ENCODE data around the gene NCAPG.
"Not testable (repeated sequence)": the region's sequence is repeated elsewhere in the genome, so short reads cannot be mapped to it uniquely, and the experiment has no call there.

The NCAPG gene

GRCh38 chr4:17805580-17806155 is 5.1 kb upstream of the NCAPG start:
- DNase-seq = no peak

GRCh38 chr4:17807446-17807845 is 3.3 kb upstream of the NCAPG start:
- DNase-seq = no peak

GRCh38 chr4:17809667-17810066 is 1.1 kb upstream of the NCAPG start:
- no peak for DNase-seq

- no peak for DNase-seq
Observed at GRCh38 chr4:17811078-17811603, 362 bp downstream of the NCAPG start.

- no peak for DNase-seq
Observed at GRCh38 chr4:17812125-17812524, 1.3 kb downstream of the NCAPG start.

- no peak for DNase-seq
Observed at GRCh38 chr4:17812801-17813200, 2.0 kb downstream of the NCAPG start.

GRCh38 chr4:17814140-17814539 is 3.4 kb downstream of the NCAPG start:
- no peak for DNase-seq

- no peak for DNase-seq
Observed at GRCh38 chr4:17816142-17816541, 5.4 kb downstream of the NCAPG start.

GRCh38 chr4:17817027-17817426 is 6.2 kb downstream of the NCAPG start:
- peak; percentile 22 for DNase-seq

GRCh38 chr4:17823871-17824669 is 13.3 kb downstream of the NCAPG start:
- no peak for DNase-seq

GRCh38 chr4:17846266-17846665 is 35.5 kb downstream of the NCAPG start:
- no peak for DNase-seq

GRCh38 chr4:17850295-17850694 is 39.5 kb downstream of the NCAPG start:
- DNase-seq = not testable (repeated sequence)

- DNase-seq = no peak
Observed at GRCh38 chr4:17851959-17852358, 41.2 kb downstream of the NCAPG start.

GRCh38 chr4:17854036-17854435 is 43.3 kb downstream of the NCAPG start:
- DNase-seq = no peak

GRCh38 chr4:17859793-17860406 is 49.1 kb downstream of the NCAPG start:
- DNase-seq = no peak

GRCh38 chr4:17861906-17862305 is 51.1 kb downstream of the NCAPG start:
- DNase-seq = not testable (repeated sequence)

GRCh38 chr4:17865866-17866363 is 55.1 kb downstream of the NCAPG start:
- no peak for DNase-seq

- DNase-seq = no peak
Observed at GRCh38 chr4:17866810-17867209, 56.0 kb downstream of the NCAPG start.

GRCh38 chr4:17867276-17867675 is 56.5 kb downstream of the NCAPG start:
- no peak for DNase-seq

GRCh38 chr4:17869327-17869726 is 58.5 kb downstream of the NCAPG start:
- no peak for DNase-seq

GRCh38 chr4:17875402-17876070 is 64.8 kb downstream of the NCAPG start:
- no peak for DNase-seq

- no peak for DNase-seq
Observed at GRCh38 chr4:17876943-17877342, 66.2 kb downstream of the NCAPG start.

- DNase-seq = no peak
Observed at GRCh38 chr4:17877661-17878060, 66.9 kb downstream of the NCAPG start.
